GM21381 (cell line): ENCODE data around the gene IGF1R.

Experiments used
- ATAC-seq: cut with Tn5 transposase; IDR thresholded peaks from one replicate; pipeline ENCODE4 v1.9.1; 2021; ENCODE audit warnings: mild to moderate bottlenecking, moderate library complexity; ENCODE audit not compliant: unreplicated experiment

Gene IGF1R

DNA sequence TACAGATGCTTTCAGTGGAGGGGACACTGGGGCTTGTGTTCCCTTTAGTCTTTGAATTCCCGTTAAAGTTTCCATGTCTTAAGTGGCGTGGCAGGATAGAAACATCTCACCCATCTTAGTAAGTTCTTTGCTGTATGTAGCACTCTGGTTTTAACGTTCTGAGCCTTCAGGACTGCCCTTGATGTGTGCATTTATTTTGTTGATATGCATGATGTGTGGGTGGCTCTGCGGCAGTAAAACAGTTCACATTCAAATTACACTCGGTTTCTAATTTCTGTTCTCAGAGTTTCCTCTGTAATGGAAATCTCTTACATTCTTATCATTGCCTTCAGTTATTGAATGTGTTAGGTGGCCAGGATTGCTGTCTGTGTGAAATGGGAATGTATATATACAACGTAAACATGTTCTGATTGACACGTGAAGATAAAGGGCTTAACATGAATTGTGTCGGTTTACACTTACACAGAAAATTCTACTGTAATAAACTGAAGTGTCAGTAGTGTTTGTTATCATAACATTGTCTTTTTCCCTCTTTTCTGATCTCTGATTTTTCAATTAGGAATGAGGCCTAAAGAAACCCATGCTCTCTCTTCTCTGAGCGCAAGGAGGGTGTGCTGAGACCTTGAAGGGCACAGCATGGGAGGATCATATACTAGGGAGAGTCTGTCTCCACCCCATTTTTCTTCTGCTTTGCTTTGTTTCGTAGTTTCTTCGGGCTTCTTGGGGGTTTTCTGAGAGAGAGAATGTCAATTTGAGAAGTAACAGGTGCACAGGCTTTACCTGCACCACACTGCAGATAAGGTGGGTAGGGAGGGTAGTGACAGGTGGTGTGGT is 51.5 kb downstream of the IGF1R start:
- ATAC-seq: no peak

DNA sequence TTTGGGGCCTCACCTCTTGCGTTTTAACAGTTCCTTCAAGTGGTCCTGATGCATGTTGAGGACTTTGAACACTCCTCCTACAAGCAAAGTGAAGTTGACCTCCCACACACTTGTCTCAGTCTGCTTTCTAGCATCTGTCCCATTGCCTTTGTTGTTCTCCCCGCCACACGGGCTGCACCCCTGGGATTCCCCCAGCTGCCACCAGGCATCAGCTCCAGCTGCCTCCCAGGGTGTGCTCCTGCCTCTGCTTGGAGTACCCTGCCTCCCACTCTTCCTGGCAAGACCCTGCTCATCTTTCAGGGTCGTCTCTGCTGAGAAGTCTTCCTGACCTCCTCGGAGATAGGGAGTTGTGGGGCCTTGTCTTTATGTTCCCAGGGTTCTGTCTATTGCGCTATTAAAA is 52.2 kb downstream of the IGF1R start:
- no peak for ATAC-seq

DNA sequence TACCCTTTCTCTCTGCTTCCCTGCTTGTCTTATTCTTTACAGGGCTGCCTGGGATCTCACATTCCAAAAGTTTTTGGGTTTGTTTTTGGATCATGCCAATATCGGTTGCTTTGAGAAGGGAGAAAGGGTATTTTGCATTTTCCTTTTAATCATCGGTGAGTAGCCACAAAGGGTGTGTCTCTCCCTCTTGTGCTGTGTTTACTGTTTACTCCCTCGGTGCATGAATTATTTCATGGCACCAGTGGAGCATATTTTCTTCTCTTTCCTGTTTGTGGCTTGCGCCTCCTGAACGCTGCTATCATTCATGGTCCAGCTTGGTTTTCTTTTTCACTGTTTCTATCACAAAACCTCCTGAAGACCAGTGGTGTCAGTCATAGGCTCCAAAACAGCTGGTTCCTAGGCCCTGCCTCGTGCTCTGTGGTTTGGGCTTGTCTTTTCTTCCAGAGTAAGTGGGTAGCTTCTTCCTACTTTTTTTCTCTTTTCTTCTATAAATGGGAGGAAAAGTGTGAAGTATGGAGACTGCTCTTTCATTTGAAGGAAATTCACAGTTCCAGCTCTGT is 54.9 kb downstream of the IGF1R start:
- ATAC-seq: no peak

DNA sequence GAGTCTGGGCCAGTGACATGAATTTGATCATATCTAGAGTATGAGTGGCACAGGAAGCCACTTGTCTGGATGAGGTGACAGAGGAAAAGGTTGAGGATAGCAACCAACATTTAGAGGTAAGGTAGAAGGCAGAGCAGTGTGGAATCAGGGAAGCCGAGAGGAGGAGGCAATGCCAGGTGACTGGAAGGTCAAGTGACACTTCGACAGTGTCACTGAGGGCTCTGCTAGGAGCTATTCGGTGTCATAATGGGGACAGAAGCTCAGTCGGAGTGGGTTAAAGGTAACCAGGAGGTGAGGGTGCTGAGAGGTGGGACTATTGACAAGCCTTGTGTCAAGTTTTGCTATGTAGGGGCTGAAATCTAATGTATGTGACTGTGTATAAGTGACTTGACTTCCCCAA is 56.7 kb downstream of the IGF1R start:
- ATAC-seq: no peak

DNA sequence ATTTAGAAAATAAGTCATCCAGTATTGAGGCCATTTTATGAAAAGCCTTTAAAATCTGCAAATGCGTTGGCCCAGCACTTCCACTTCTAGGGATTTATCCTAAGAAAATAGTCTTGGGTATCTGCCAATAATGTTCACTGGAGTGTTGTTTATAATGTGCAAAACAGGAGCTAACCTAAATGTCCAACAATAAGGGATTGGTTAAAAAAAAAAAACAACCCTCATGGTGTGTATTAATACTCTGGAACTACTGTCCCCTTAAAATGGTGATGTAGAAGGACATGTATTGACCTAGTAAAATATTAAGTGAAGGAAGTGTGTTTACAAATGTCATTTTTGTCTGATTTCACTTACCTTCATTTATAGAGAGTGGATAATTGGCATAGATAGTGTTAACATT is 58.0 kb downstream of the IGF1R start:
- no peak for ATAC-seq

DNA sequence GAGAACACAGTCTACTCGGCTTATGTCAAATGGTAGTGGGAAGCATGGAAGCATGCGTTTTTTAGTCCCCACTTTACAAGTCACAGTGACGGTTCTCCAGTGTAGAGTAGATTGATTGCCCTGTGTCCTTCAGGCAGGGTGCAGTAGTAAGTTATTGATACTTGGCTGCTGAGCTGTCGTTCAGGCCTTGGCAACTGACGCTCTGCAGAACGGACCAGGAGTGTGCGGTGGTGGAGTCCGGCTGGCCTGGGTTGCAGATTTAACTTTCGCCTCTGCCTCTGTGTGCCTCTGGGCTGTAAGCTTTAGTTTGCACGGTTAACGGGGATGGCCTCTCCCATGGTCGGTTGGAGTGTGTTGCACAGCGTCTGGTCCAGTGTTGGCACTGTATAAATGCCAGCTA is 58.6 kb downstream of the IGF1R start:
- no peak for ATAC-seq

DNA sequence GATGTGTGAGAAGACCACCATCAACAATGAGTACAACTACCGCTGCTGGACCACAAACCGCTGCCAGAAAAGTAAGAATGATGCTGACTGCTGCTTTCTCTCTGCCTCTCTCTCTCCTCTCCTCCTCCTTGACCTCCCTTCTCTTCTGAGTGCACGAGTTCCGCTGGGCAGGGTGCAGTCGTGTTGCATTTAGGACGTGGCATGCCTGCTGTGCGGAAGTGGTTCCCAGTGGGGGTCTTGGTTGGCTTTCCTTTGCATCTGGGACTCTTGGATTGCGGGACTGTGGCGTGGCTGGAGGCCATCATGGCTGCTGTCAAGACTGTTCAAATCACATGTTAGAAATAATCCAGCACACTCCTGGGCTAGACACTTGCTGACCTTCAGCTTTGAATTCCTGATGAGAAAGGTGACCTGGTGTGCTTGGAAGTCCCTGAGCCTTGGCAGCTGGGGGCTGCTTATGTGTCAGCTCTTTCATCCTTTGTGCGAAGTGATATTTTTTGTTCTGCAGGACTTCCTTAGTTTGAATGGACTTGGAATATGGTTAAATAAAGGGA is 59.8 kb downstream of the IGF1R start:
- no peak for ATAC-seq

GRCh38 chr15:98711810-98712209 is 63.5 kb downstream of the IGF1R start:
- no peak for ATAC-seq

DNA sequence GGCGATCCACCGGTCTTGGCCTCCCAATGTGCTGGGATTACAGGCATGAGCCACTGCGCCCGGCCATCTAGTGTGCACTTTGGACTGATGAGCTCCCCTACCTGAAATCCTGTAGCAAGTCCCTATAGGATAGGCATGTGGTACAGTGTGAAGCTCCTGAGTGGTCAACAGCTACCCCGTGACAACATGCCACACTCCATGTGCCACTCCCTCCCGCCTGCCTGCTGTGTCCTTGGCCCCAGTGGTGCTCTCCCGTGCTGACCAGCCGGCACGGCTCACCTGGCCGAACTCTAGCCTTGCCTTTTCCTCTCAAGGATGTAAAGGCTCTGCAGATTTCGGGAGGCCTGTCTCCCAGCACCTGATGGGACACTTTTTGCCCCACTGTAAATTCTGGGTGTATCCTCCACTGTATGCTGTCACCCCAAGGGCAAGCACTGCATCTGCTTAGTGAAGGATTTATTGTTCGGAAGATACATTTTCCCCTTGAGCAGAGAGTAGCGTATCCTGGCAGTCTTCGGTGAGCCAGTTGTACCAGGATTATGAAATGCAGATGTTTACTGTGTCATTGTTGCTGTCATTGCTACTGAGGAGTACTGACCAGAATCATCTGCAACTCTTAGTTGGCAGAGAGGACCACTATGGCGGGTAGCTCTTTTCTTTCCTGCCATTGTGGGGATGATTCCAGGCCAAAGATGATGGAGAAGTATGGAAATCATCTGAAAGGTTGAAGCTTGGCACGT is 64.7 kb downstream of the IGF1R start:
- ATAC-seq: peak; percentile 22

DNA sequence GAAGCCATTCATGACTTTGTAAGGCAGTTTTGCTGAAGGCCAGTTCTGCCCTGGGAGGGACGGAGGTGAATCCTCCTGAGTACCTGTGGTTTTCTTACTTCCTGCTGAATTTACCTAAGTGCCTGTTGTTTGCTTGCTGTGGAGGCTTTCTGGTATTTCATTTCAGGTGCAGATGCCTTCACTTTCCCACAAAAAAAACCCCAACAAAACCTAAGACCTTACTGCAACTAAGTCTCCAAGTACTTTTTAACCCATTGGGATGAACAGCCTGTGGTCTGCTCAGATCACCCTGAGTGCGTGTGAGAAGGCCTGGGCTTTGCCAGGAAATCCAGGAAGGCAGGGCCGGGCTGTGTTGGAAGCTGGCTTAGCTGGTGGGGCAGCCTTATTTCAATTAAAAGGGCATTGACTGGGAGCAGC is 65.3 kb downstream of the IGF1R start:
- peak; percentile 58 for ATAC-seq

- ATAC-seq: no peak
Observed at GRCh38 chr15:98714922-98715321, 66.6 kb downstream of the IGF1R start.

DNA sequence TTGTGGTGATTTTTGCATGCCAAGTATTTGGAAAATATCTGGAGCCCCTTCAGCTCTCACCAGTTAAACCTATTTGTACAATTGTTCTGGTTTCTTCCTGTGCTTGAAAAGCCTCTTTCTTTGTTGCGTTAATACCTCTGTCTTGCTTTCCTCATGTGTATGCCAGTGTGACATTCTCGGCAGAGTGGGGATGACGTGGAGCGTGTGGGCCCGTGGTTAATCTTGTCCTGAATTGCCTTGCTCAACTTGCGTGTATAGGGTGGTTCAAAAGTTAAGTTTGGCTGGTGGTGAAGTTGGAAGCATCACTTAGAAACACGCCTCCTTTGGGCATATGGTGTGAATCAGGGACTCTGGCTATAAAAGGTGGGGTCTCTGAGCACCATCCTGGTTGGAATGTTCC is 67.1 kb downstream of the IGF1R start:
- no peak for ATAC-seq

GRCh38 chr15:98715890-98716443 is 67.6 kb downstream of the IGF1R start:
- ATAC-seq: no peak

GRCh38 chr15:98717371-98717770 is 69.0 kb downstream of the IGF1R start:
- no peak for ATAC-seq

DNA sequence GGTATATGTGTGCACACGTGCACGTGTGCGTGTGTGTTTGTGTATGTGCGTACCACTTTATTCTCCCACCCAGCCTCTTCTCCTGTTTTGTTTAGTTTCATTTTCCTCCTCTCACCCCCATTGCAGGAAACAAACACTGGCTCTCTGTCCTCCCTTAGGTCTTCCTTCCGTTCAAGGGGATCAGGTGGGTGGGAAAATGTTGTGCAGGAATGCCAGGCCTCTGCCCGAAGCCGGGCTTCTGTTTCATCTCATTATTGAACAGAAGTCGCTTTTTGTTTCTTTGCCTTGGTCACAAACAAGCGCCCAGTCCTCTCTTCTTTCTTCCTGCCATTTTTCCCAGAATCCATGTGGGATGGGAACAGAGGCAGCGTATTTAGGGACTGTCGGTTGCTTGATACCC is 69.6 kb downstream of the IGF1R start:
- no peak for ATAC-seq

GRCh38 chr15:98718426-98719136 is 70.2 kb downstream of the IGF1R start:
- ATAC-seq: no peak

DNA sequence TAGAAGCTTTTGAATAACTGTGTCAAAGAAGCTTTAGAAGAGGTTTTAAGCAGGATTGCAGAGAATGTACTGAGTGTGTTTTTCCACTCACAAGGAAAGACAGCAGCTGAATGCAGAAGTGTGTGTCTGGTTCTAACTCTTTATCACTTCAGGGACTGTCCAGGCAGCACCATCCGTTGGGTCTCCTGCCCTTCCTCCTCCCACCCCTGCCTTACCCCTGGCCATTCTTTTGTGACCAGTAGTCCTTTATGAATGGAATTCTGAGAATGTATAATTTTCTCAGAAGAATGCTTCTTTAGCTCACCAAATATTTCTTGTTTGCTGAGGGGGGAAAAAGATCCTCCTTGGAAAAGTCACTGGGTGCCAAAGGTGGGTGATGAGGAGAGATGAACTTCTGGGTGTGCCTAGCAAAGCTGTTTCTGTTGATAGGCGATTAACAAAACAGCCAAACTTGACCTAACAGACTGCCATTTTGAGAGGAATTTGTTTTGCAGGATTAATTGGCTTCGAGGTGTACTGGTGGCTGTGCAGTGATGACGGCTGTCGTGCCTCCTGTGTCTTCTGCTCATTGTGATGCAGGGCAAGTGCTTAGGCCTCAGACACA is 70.9 kb downstream of the IGF1R start:
- ATAC-seq: no peak

- no peak for ATAC-seq
Observed at GRCh38 chr15:98720031-98720430, 71.7 kb downstream of the IGF1R start.

DNA sequence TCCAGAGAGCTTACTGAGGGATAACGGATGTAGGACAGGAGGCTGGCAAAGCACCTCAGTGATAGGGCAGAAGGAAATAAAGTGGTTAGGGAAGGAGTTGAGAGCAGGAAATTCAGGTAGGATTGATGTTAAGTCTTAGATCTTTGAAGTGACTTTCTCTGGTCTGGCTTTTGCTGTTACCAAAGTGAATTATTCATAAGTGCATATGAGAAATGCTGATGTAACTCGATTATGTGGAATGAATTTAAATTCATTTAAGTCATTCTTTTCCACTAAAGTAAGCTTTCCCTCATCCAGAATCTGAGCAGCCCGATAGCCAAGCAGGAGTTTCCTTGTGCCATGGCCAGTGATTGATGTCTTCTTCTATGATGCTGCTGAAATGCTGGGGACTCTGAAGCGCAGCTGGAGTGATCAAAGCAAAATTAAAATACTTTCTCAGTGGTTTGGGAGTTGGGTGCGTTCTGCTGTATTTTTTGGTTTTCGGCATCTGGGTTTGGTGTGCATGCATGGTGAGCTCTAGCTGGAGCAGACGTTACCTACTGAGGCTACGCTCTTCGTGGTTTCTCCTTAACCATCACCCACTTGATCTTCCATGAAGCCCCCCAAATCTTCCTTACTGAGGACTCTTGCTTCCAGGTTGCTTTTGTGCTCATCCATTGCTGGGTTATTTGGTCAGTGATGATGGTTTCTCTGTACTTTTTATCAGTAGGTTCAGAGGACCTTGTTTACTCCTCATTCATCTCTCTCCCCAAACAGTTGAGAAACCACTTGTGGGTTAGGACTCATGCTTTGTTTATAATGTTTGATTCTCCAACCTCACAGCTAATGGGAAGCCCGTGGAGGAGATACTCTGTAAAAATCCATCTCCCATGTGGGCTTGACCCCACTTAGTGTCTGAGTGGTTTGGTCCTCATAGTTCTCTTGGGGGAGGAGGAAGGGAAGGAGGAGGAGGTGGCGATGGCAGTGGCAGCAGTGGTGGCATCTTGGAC is 72.5 kb downstream of the IGF1R start:
- ATAC-seq: no peak
